Measurements from ENCODE around the gene TAS2R14.

TAS2R14 gene

GRCh38 chr12:10900530-10900929 is 38.5 kb downstream of the TAS2R14 start:
- no peak for TF ChIP-seq POLR2AphosphoS5 (IDR thresholded peaks at IDR 0.05; ENCODE audit: low read depth, low read length)
- no peak for TF ChIP-seq FOXP2 (optimal IDR thresholded peaks at IDR 0.05; ENCODE audit: borderline replicate concordance, extremely low read depth, extremely low read length, insufficient read depth)
- no peak for TF ChIP-seq TAF1 (IDR thresholded peaks at IDR 0.05; ENCODE audit: borderline replicate concordance, insufficient read depth, low read length)
- no peak for TF ChIP-seq SIN3A (IDR thresholded peaks at IDR 0.05; ENCODE audit: borderline replicate concordance, insufficient read depth, low read length)
- no peak for TF ChIP-seq REST (IDR thresholded peaks at IDR 0.05; ENCODE audit: insufficient read depth in 1 of 2, low read depth in 2 of 2, low read length in 2 of 2)

GRCh38 chr12:10896854-10897253 is 42.2 kb downstream of the TAS2R14 start:
- TF ChIP-seq REST (IDR thresholded peaks at IDR 0.05; ENCODE audit: insufficient read depth in 1 of 2, low read depth in 2 of 2, low read length in 2 of 2): no peak
- no peak for TF ChIP-seq SIN3A (IDR thresholded peaks at IDR 0.05; ENCODE audit: borderline replicate concordance, insufficient read depth, low read length)
- no peak for TF ChIP-seq POLR2AphosphoS5 (IDR thresholded peaks at IDR 0.05; ENCODE audit: low read depth, low read length)
- no peak for TF ChIP-seq TAF1 (IDR thresholded peaks at IDR 0.05; ENCODE audit: borderline replicate concordance, insufficient read depth, low read length)
- no peak for TF ChIP-seq FOXP2 (optimal IDR thresholded peaks at IDR 0.05; ENCODE audit: borderline replicate concordance, extremely low read depth, extremely low read length, insufficient read depth)

GRCh38 chr12:10891937-10892336 is 47.1 kb downstream of the TAS2R14 start:
- TF ChIP-seq FOXP2 (optimal IDR thresholded peaks at IDR 0.05; ENCODE audit: borderline replicate concordance, extremely low read depth, extremely low read length, insufficient read depth): no peak
- TF ChIP-seq SIN3A (IDR thresholded peaks at IDR 0.05; ENCODE audit: borderline replicate concordance, insufficient read depth, low read length): no peak
- TF ChIP-seq TAF1 (IDR thresholded peaks at IDR 0.05; ENCODE audit: borderline replicate concordance, insufficient read depth, low read length): no peak
- no peak for TF ChIP-seq POLR2AphosphoS5 (IDR thresholded peaks at IDR 0.05; ENCODE audit: low read depth, low read length)
- no peak for TF ChIP-seq REST (IDR thresholded peaks at IDR 0.05; ENCODE audit: insufficient read depth in 1 of 2, low read depth in 2 of 2, low read length in 2 of 2)

- TF ChIP-seq TAF1 (IDR thresholded peaks at IDR 0.05; ENCODE audit: borderline replicate concordance, insufficient read depth, low read length) (no peak), FOXP2 (optimal IDR thresholded peaks at IDR 0.05; ENCODE audit: borderline replicate concordance, extremely low read depth, extremely low read length, insufficient read depth) (no peak), POLR2AphosphoS5 (IDR thresholded peaks at IDR 0.05; ENCODE audit: low read depth, low read length) (no peak), SIN3A (IDR thresholded peaks at IDR 0.05; ENCODE audit: borderline replicate concordance, insufficient read depth, low read length) (no peak)
These were observed 49.8 kb downstream of the TAS2R14 start for GRCh38 chr12:10889226-10889625.

All from PFSK-1 (cell line).